ENCODE measurements around the gene LRRC8A.

LRRC8A gene

DNA sequence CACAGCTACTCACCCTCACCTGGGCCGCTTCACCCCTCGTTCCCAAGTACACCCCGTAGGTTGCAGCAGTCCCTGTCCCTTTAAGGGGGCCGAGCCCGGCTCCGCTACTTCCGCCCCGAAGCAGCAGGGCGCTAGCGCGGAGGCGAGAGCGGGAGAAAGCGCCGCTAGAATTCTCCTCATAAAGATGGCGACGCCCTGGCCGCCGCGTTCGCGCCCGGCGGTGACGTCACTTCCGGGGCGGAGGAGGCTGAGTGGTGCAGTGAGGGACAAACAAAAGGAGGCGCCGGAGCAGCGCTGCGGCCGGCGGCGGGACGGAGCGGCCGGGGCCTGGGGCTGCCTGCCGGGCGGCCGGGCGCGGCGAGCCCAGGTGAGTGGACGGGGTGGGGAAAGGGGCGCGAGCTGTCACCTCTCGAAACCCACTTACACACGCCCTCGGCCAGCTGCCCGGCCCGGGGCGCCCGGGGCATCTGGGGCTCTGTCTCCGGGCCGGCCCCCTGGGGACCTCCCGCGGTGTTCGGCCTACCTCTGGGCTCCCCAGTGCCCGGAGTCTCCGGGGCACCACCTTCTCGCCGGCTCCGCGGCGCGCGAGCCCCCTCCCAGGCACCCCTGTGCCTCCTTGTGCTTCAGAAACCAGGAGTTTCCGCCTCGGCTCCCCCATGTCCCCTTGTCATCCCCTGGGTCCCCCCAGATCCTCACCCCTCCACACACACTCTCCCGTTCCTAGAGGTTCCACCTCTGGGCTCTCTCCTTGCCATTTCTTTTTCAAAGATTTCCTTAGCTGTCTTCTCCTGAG, at the start of gene LRRC8A, which contains the start of gene KYAT1:
Gene LRRC8A, plus strand, starts transcription at position 250 of the 793 bp plus-strand sequence. CDS start 25,032 bp downstream, outside the sequence.
Gene KYAT1, minus strand, starts transcription at position 67 of the 793 bp plus-strand sequence. CDS start 36,545 bp downstream, outside the sequence.
- Mint-ChIP-seq H3K4me3 (peak within 1 kb of the TSS; percentile 99), H3K9me3 (no peaks in the 10 kb centered on the region)

DNA sequence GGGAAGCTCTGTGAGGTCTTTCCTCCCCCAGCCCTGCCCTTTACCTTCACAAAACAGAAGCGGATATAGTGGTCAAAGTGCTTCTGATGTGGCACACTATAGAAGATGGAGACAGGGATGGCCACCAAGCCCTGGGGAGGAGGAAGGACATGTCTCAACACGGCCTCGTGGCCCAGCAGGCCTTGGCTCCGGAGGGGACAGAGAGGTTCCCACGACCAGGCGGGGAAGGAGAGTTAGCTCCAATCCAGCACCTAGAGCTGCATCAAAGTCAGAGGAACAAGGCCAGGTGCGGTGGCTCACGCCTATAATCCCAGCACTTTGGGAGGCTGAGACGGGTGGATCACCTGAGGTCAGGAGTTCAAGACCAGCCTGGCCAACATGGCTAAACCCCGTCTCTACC, 48.2 kb upstream of the LRRC8A start:
- DNase-seq, result no peak
- H3K4me3 Mint-ChIP-seq, result no peak overlapping the region
- H3K27me3 Mint-ChIP-seq (ENCODE audit: low read depth, poor library complexity), result no peaks in the 10 kb centered on the region
- H3K27ac Mint-ChIP-seq, result no peak overlapping the region
- H3K4me1 Mint-ChIP-seq, result peaks cover 15% of the 10 kb centered on the region
- H3K9me3 Mint-ChIP-seq, result no peaks in the 10 kb centered on the region
- TF ChIP-seq, protein P1, sequence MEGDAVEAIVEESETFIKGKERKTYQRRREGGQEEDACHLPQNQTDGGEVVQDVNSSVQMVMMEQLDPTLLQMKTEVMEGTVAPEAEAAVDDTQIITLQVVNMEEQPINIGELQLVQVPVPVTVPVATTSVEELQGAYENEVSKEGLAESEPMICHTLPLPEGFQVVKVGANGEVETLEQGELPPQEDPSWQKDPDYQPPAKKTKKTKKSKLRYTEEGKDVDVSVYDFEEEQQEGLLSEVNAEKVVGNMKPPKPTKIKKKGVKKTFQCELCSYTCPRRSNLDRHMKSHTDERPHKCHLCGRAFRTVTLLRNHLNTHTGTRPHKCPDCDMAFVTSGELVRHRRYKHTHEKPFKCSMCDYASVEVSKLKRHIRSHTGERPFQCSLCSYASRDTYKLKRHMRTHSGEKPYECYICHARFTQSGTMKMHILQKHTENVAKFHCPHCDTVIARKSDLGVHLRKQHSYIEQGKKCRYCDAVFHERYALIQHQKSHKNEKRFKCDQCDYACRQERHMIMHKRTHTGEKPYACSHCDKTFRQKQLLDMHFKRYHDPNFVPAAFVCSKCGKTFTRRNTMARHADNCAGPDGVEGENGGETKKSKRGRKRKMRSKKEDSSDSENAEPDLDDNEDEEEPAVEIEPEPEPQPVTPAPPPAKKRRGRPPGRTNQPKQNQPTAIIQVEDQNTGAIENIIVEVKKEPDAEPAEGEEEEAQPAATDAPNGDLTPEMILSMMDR (IDR thresholded peaks at IDR 0.05), result no peak
- H3K36me3 Mint-ChIP-seq (ENCODE audit: low read depth), result peaks cover 24% of the 10 kb centered on the region

More for the DNA sequence above, at the start of gene LRRC8A, which contains the start of gene KYAT1:
- H3K4me1 Mint-ChIP-seq, result peaks cover 42% of the 10 kb centered on the region
- peak; percentile 98 for DNase-seq
- H3K36me3 Mint-ChIP-seq (ENCODE audit: low read depth), result peaks cover 21% of the 10 kb centered on the region
- peak within 1 kb of the TSS; percentile 97 for H3K27ac Mint-ChIP-seq
- TF ChIP-seq, protein P1 (IDR thresholded peaks at IDR 0.05), result no peak
- H3K27me3 Mint-ChIP-seq (ENCODE audit: low read depth, poor library complexity), result no peaks in the 10 kb centered on the region

DNA sequence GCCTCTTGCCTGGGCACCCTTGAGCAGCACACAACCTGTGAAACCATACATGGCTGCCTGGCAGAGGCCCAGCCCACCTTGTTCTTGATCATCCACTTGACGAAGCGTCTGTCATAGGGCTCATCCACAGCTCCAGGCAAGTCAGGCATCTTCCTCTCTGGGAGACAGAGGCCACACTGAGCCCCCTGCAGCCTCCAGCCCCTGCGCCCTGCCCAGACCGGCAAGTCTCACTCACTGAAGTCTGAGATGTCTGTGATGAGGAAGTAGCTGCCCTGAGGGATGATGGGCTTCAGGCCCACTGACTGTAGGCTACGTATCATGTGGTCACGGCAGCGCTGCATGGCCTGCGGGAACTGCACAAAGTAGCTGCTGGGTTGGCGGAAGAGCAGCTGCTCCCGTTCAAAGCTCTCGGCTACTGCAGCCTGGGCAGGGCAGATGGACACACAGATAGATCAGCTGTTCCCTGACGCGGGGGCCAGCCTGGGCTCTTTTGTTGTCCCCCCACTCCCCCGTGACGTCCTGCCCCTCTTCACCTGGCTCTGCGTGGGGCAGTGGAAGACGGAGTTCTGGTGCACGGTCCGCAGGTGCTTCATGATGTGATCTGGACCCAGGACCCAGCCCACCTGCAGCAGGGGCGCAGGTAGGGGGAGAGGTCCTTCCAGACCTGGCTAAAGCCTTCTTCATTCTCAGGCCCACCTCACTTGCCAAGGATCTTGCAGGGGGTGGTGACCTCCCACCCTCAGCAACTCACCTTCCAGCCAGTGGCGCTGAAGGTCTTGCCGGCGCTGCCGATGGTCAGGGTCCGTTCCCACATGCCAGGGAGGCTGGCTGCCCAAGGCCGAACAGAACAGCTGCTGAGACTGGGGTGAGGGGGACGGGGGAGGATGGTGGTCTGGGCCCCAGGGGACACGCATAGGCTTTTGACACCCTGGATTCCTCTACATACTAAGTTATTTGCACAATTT, 46.4 kb upstream of the LRRC8A start:
- no peak for DNase-seq
- no peaks in the 10 kb centered on the region for H3K9me3 Mint-ChIP-seq
- H3K4me3 Mint-ChIP-seq, result no peak overlapping the region
- TF ChIP-seq, protein P1 (IDR thresholded peaks at IDR 0.05), result no peak
- peaks cover 28% of the 10 kb centered on the region for H3K36me3 Mint-ChIP-seq (ENCODE audit: low read depth)
- no peak overlapping the region for H3K27ac Mint-ChIP-seq
- peaks cover 2% of the 10 kb centered on the region for H3K27me3 Mint-ChIP-seq (ENCODE audit: low read depth, poor library complexity)
- H3K4me1 Mint-ChIP-seq, result peaks cover 11% of the 10 kb centered on the region

DNA sequence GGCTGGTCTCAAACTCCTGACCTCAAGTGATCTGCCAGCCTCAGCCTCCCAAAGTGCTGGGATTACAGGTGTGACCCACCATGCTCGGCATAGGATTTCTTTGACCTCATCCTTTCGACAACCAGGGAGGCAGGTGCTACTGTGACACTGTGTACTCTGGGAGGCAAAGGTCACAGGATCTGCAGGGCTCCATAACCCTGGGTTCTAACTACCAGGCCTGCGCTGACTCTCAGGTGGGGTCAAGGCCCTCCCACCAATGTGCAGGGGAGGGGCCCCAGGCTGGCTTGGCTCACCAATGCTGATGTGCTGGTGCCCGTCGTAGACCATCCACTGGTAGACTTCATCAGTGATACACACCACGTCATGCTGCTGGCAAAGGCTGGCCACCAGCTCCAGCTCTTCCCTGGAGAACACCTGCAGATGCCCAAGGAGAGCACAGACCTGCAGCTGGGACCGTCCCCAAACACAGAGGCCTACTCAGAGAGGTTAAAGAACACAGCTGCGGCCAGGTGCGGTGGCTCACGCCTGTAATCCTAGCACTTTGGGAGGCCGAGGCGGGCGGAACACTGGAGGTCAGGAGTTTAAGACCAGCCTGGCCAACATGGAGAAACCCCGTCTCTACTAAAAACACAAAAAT, 45.3 kb upstream of the LRRC8A start:
- Mint-ChIP-seq H3K27me3 (ENCODE audit: low read depth, poor library complexity) (peaks cover 2% of the 10 kb centered on the region), H3K4me1 (peaks cover 11% of the 10 kb centered on the region), H3K27ac (no peak overlapping the region), H3K36me3 (ENCODE audit: low read depth) (peaks cover 31% of the 10 kb centered on the region), H3K4me3 (no peak overlapping the region), H3K9me3 (no peaks in the 10 kb centered on the region)
- TF ChIP-seq, protein P1 (IDR thresholded peaks at IDR 0.05), result no peak
- no peak for DNase-seq

DNA sequence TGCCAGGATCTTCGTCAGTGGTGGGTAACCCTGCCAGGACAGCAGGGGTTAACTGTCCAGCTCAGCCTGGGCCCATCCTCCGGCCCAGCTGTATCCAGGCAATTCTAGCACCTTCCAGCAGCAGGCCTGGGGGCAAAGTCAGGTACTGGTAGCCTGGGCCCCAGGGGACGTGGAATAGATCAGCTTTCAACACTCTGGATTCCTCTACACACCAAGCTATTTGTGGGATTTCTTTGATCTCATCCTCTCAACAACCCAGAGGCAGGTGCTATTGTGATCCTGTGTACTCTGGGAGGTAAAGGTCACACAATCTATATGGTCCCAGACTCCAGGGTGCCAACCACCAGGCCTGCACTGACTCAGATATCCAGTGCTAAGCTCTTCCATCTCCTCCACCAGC, 43.6 kb upstream of the LRRC8A start:
- no peaks in the 10 kb centered on the region for H3K9me3 Mint-ChIP-seq
- no peak overlapping the region for H3K4me3 Mint-ChIP-seq
- H3K27me3 Mint-ChIP-seq (ENCODE audit: low read depth, poor library complexity), result peaks cover 2% of the 10 kb centered on the region
- H3K27ac Mint-ChIP-seq, result peak overlapping the region; percentile 81
- TF ChIP-seq, protein P1 (IDR thresholded peaks at IDR 0.05), result no peak
- H3K4me1 Mint-ChIP-seq, result peaks cover 17% of the 10 kb centered on the region
- DNase-seq, result no peak
- peaks cover 30% of the 10 kb centered on the region for H3K36me3 Mint-ChIP-seq (ENCODE audit: low read depth)

Data from nephron progenitor cell (in vitro differentiated cells).